ENCODE measurements around the gene ATP6AP1. TPM values are rescaled to one million over a fixed set of nuclear protein-coding genes. Genes with fewer than 3 reads are reported as not detected.
A peak's percentile ranks its signal among the peaks of the same experiment; 100 is the strongest.

ATP6AP1 gene
- total and polyA plus RNA-seq, 3 donors from 2014 or later, result 95.1 to 158 (median 119) TPM

- DNase-seq, result no peak
- no peak overlapping the region for H3K27ac ChIP-seq
- TF ChIP-seq POLR2A (IDR thresholded peaks at IDR 0.05) (no peak), CTCF (IDR thresholded peaks at IDR 0.05) (no peak)
- intact Hi-C loops (cut with DNase I; ENCODE audit: low total_unique reads), result no loop called here
- WGBS, 2 donors, result 70 to 96% methylated on average over 2 to 4 of the region's 7 CpGs
- H3K4me1 ChIP-seq, result no peaks in the 10 kb centered on the region
- H3K4me3 ChIP-seq, result no peak overlapping the region
- no peaks in the 10 kb centered on the region for H3K27me3 ChIP-seq
- H3K9me3 ChIP-seq, result no peaks in the 10 kb centered on the region
- H3K36me3 ChIP-seq (ENCODE audit: low read depth, missing control alignments), result no peaks in the 10 kb centered on the region
These were observed 54.3 kb downstream of the ATP6AP1 start for GRCh38 chrX:154482786-154483185.

GRCh38 chrX:154483325-154483724, 54.8 kb downstream of the ATP6AP1 start:
- no peak overlapping the region for H3K27ac ChIP-seq
- TF ChIP-seq CTCF (IDR thresholded peaks at IDR 0.05) (no peak), POLR2A (IDR thresholded peaks at IDR 0.05) (no peak)
- no peaks in the 10 kb centered on the region for H3K9me3 ChIP-seq
- 71% methylated on average over 7 of the region's 7 CpGs; no CpG with 5 or more reads in 1 of the 2 donors for WGBS, 2 donors
- intact Hi-C loops (cut with DNase I; ENCODE audit: low total_unique reads), result no loop called here
- no peak overlapping the region for H3K4me3 ChIP-seq
- no peaks in the 10 kb centered on the region for H3K36me3 ChIP-seq (ENCODE audit: low read depth, missing control alignments)
- no peak for DNase-seq
- H3K4me1 ChIP-seq, result no peaks in the 10 kb centered on the region
- no peaks in the 10 kb centered on the region for H3K27me3 ChIP-seq

- no peak for TF ChIP-seq POLR2A (IDR thresholded peaks at IDR 0.05)
- no peak for TF ChIP-seq CTCF (IDR thresholded peaks at IDR 0.05)
- no peak for DNase-seq
- 87% methylated on average over 10 of the region's 16 CpGs; no CpG with 5 or more reads in 1 of the 2 donors for WGBS, 2 donors
- no peaks in the 10 kb centered on the region for H3K27me3 ChIP-seq
- no peaks in the 10 kb centered on the region for H3K9me3 ChIP-seq
- intact Hi-C loops (cut with DNase I; ENCODE audit: low total_unique reads), result no loop called here
- H3K4me3 ChIP-seq, result no peak overlapping the region
- H3K27ac ChIP-seq, result no peak overlapping the region
- no peaks in the 10 kb centered on the region for H3K36me3 ChIP-seq (ENCODE audit: low read depth, missing control alignments)
- H3K4me1 ChIP-seq, result peaks cover 5% of the 10 kb centered on the region
These were observed 56.0 kb downstream of the ATP6AP1 start for GRCh38 chrX:154484255-154485149.

- intact Hi-C loops (cut with DNase I; ENCODE audit: low total_unique reads), result no loop called here
- H3K36me3 ChIP-seq (ENCODE audit: low read depth, missing control alignments), result no peaks in the 10 kb centered on the region
- TF ChIP-seq POLR2A (IDR thresholded peaks at IDR 0.05) (no peak), CTCF (IDR thresholded peaks at IDR 0.05) (no peak)
- H3K4me1 ChIP-seq, result peaks cover 7% of the 10 kb centered on the region
- H3K4me3 ChIP-seq, result peak overlapping the region; percentile 44 to 53
- 55% methylated on average over 26 of the region's 35 CpGs; no CpG with 5 or more reads in 1 of the 2 donors for WGBS, 2 donors
- no peaks in the 10 kb centered on the region for H3K27me3 ChIP-seq
- no peak for DNase-seq
- H3K27ac ChIP-seq, result peak overlapping the region in 1 of 2 donors; percentile 72
- H3K9me3 ChIP-seq, result no peaks in the 10 kb centered on the region
These were observed 56.9 kb downstream of the ATP6AP1 start for GRCh38 chrX:154485150-154486051.

All from testis (tissue), 3 donors.